H9 (cell line): ENCODE data around the gene PSMA3. TPM values are rescaled to one million over a fixed set of nuclear protein-coding genes. Genes with fewer than 3 reads are reported as not detected.

ENCODE experiments used
- DNase-seq: peaks from one replicate; pipeline ENCODE4 v3.0.0-alpha.2; 2017
- H2AFZ ChIP-seq: one replicate; pipeline ENCODE4 v1.6.1; 2013; ENCODE audit warnings: mild to moderate bottlenecking, low read length, control low read depth, moderate library complexity
- H2AK5ac ChIP-seq: 2 replicates; pipeline ENCODE4 v1.6.1; 2013; ENCODE audit warnings: low read length, control low read depth, mixed read lengths; ENCODE audit not compliant: insufficient read length
- H2BK120ac ChIP-seq: one replicate; pipeline ENCODE4 v1.6.1; 2013; ENCODE audit warnings: low read depth, mild to moderate bottlenecking, low read length, control low read depth, inconsistent platforms; ENCODE audit not compliant: poor library complexity, severe bottlenecking
- H2BK12ac ChIP-seq: 2 replicates; pipeline ENCODE4 v1.6.1; 2013; ENCODE audit warnings: low read length, control low read depth, mixed read lengths, low read depth; ENCODE audit not compliant: insufficient read length
- H2BK15ac ChIP-seq: 2 replicates; pipeline ENCODE4 v1.6.1; 2013; ENCODE audit warnings: low read depth, low read length, control low read depth
- H2BK20ac ChIP-seq: one replicate; pipeline ENCODE4 v1.6.1; 2013; ENCODE audit warnings: low read depth, mild to moderate bottlenecking, low read length, control low read depth, inconsistent platforms; ENCODE audit not compliant: poor library complexity, severe bottlenecking
- H2BK5ac ChIP-seq: 2 replicates; pipeline ENCODE4 v1.6.1; 2013; ENCODE audit warnings: low read length, control low read depth, mixed read lengths; ENCODE audit not compliant: insufficient read length
- H3K14ac ChIP-seq: 2 replicates; pipeline ENCODE4 v1.6.1; 2013; ENCODE audit warnings: low read length, control low read depth; ENCODE audit not compliant: insufficient read depth
- H3K18ac ChIP-seq: 2 replicates; pipeline ENCODE4 v1.6.1; 2013; ENCODE audit warnings: low read depth, mild to moderate bottlenecking, mixed read lengths, low read length, control low read depth; ENCODE audit not compliant: insufficient read length
- H3K23ac ChIP-seq: 2 replicates; pipeline ENCODE4 v1.6.1; 2013; ENCODE audit warnings: low read length, control low read depth, mixed read lengths, low read depth; ENCODE audit not compliant: insufficient read length
- H3K23me2 ChIP-seq: 2 replicates; pipeline ENCODE4 v1.6.1; 2013; ENCODE audit warnings: low read depth, mild to moderate bottlenecking, mixed read lengths, low read length, control low read depth; ENCODE audit not compliant: insufficient read length, poor library complexity, severe bottlenecking
- H3K27ac ChIP-seq: 2 replicates; pipeline ENCODE4 v1.5.1; 2013; ENCODE audit warnings: low read length, control low read depth, mixed read lengths, low read depth; ENCODE audit not compliant: insufficient read length
- H3K27me3 ChIP-seq: 2 replicates; pipeline ENCODE4 v1.6.1; 2013; ENCODE audit warnings: low read length, control low read depth, inconsistent platforms; ENCODE audit not compliant: insufficient read depth
- H3K4ac ChIP-seq: 2 replicates; pipeline ENCODE4 v1.6.1; 2013; ENCODE audit warnings: low read depth, mild to moderate bottlenecking, control low read depth, inconsistent platforms, low read length, moderate library complexity
- H3K4me1 ChIP-seq: 2 replicates; pipeline ENCODE4 v1.6.1; 2013; ENCODE audit warnings: low read length, control low read depth, inconsistent platforms; ENCODE audit not compliant: insufficient read depth
- H3K4me2 ChIP-seq: 2 replicates; pipeline ENCODE4 v1.6.1; 2013; ENCODE audit warnings: low read length, control low read depth, mixed read lengths; ENCODE audit not compliant: insufficient read length, insufficient read depth
- H3K56ac ChIP-seq: 2 replicates; pipeline ENCODE4 v1.6.1; 2013; ENCODE audit warnings: low read depth, mild to moderate bottlenecking, mixed read lengths, low read length, control low read depth; ENCODE audit not compliant: insufficient read length
- H3K79me1 ChIP-seq: 2 replicates; pipeline ENCODE4 v1.6.1; 2013; ENCODE audit warnings: low read depth, mild to moderate bottlenecking, moderate library complexity, low read length, control low read depth, inconsistent platforms; ENCODE audit not compliant: insufficient read depth, poor library complexity, severe bottlenecking
- H3K79me2 ChIP-seq: 2 replicates; pipeline ENCODE4 v1.6.1; 2013; ENCODE audit warnings: low read length, control low read depth, inconsistent platforms; ENCODE audit not compliant: insufficient read depth
- H3K9ac ChIP-seq: 2 replicates; pipeline ENCODE4 v1.6.1; 2013; ENCODE audit warnings: low read length, control low read depth, mixed read lengths; ENCODE audit not compliant: insufficient read length; ENCODE audit errors: extremely low read depth
- H3K9me3 ChIP-seq: one replicate; pipeline ENCODE4 v1.6.1; 2013; ENCODE audit warnings: low read depth, low read length, inconsistent platforms; ENCODE audit not compliant: control insufficient read depth
- H3T11ph ChIP-seq: one replicate; pipeline ENCODE4 v1.6.1; 2013; ENCODE audit warnings: mild to moderate bottlenecking, low read length, control low read depth, inconsistent platforms
- H4K20me1 ChIP-seq: one replicate; pipeline ENCODE4 v1.6.1; 2013; ENCODE audit not compliant: control insufficient read depth, insufficient read length, insufficient read depth
- H4K5ac ChIP-seq: 2 replicates; pipeline ENCODE4 v1.6.1; 2013; ENCODE audit warnings: low read depth, mild to moderate bottlenecking, mixed read lengths, low read length, control low read depth; ENCODE audit not compliant: insufficient read length
- H4K8ac ChIP-seq: replicated peaks from 2 replicates; pipeline ENCODE4 v1.6.1; 2013; ENCODE audit warnings: low read length, control low read depth, mixed read lengths, low read depth; ENCODE audit not compliant: insufficient read length
- H4K91ac ChIP-seq: 2 replicates; pipeline ENCODE4 v1.6.1; 2013; ENCODE audit warnings: low read depth, mild to moderate bottlenecking, moderate library complexity, mixed read lengths, low read length, control low read depth; ENCODE audit not compliant: insufficient read length
- H3K27ac Mint-ChIP-seq, 3 experiments: 2 replicates in 2 of 3; 3 replicates in 1 of 3; pipeline ENCODE4 v1.8.0; 2020 to 2021; ENCODE audit warnings: mixed read lengths in 3 of 3, mild to moderate bottlenecking in 1 of 3, moderate library complexity in 1 of 3
- H3K27me3 Mint-ChIP-seq: 2 replicates; pipeline ENCODE4 v1.8.0; 2021; ENCODE audit warnings: low read depth, mild to moderate bottlenecking, moderate library complexity, mixed read lengths
- H3K36me3 Mint-ChIP-seq, 3 experiments: 2 replicates in 2 of 3; 3 replicates in 1 of 3; pipeline ENCODE4 v1.8.0; 2020 to 2021; ENCODE audit warnings: low read depth in 3 of 3, mixed read lengths in 3 of 3; ENCODE audit not compliant: insufficient read depth in 1 of 3
- H3K4me1 Mint-ChIP-seq, 2 experiments: 2 replicates each; pipeline ENCODE4 v1.8.0; 2020; ENCODE audit warnings: mixed read lengths in 2 of 2
- H3K4me3 Mint-ChIP-seq, 2 experiments: 2 replicates in 1 of 2; 3 replicates in 1 of 2; pipeline ENCODE4 v1.8.0; 2020 to 2021; ENCODE audit warnings: mild to moderate bottlenecking in 2 of 2, mixed read lengths in 2 of 2, moderate library complexity in 1 of 2
- H3K9me3 Mint-ChIP-seq, 2 experiments: 2 replicates in 1 of 2; 3 replicates in 1 of 2; pipeline ENCODE4 v1.8.0; 2020; ENCODE audit warnings: mild to moderate bottlenecking in 2 of 2, mixed read lengths in 2 of 2, moderate library complexity in 1 of 2
- WGBS: extraction: QIAGEN DNeasy Blood & Tissue Kit; methylation state at CpG from one replicate; pipeline ENCODE4 v1.1.7; 2013; ENCODE audit warnings: missing lambda C conversion rate, low lambda C conversion rate, mixed read lengths; ENCODE audit not compliant: insufficient read length; ENCODE audit errors: extremely low coverage; 5-methylcytosine and 5-hydroxymethylcytosine counted together
- total RNA-seq: library from RNA; stranded (reverse); gene quantifications from 2 replicates; pipeline ENCODE4 v1.2.1, GENCODE V29; 2021
- TF ChIP-seq, protein P1 (sequence below): fragments of 200-600 bp; sonication (generic); conservative IDR thresholded peaks from 3 replicates; pipeline ENCODE4 v1.8.0; 2021; ENCODE audit warnings: antibody characterized with exemption, mild to moderate bottlenecking

Gene PSMA3
- total RNA-seq, 1 experiment from 2014 or later = 342 TPM

- Histone ChIP-seq H3T11ph (no peak overlapping the region), H3K4me1 (no peaks in the 10 kb centered on the region), H4K8ac (no peak overlapping the region), H2BK12ac (no peak overlapping the region), H2BK20ac (no peak overlapping the region), H2AK5ac (no peak overlapping the region), H4K20me1 (no peaks in the 10 kb centered on the region), H3K79me2 (peaks cover 10% of the 10 kb centered on the region; the same call in 1 of the 2 replicates), H2AFZ (no peak overlapping the region), H2BK120ac (no peak overlapping the region), H3K79me1 (no peaks in the 10 kb centered on the region), H3K27me3 (no peaks in the 10 kb centered on the region), H2BK5ac (no peak overlapping the region), H3K9me3 (no peaks in the 10 kb centered on the region), H3K27ac (no peak overlapping the region), H3K4me2 (no peak overlapping the region), H3K4ac (no peak overlapping the region), H3K23me2 (peaks cover 4% of the 10 kb centered on the region), H4K91ac (no peak overlapping the region), H3K14ac (no peak overlapping the region), H3K18ac (no peak overlapping the region), H3K9ac (no peak overlapping the region), H3K23ac (no peak overlapping the region), H3K56ac (no peak overlapping the region), H4K5ac (no peak overlapping the region), H2BK15ac (no peak overlapping the region)
- no peak for DNase-seq
- Mint-ChIP-seq H3K27me3 (no peaks in the 10 kb centered on the region), H3K4me1 (peaks cover 6 to 12% of the 10 kb centered on the region in 2 experiments), H3K9me3 (no peaks in the 10 kb centered on the region; a peak in 1 of 5 replicates), H3K4me3 (no peak overlapping the region), H3K36me3 (peaks cover 13 to 25% (median 20%) of the 10 kb centered on the region in 3 experiments), H3K27ac (no peak overlapping the region; a peak in 1 of 7 replicates)
- no CpG with 5 or more reads among the region's 3 CpGs for WGBS
- TF ChIP-seq, protein P1, sequence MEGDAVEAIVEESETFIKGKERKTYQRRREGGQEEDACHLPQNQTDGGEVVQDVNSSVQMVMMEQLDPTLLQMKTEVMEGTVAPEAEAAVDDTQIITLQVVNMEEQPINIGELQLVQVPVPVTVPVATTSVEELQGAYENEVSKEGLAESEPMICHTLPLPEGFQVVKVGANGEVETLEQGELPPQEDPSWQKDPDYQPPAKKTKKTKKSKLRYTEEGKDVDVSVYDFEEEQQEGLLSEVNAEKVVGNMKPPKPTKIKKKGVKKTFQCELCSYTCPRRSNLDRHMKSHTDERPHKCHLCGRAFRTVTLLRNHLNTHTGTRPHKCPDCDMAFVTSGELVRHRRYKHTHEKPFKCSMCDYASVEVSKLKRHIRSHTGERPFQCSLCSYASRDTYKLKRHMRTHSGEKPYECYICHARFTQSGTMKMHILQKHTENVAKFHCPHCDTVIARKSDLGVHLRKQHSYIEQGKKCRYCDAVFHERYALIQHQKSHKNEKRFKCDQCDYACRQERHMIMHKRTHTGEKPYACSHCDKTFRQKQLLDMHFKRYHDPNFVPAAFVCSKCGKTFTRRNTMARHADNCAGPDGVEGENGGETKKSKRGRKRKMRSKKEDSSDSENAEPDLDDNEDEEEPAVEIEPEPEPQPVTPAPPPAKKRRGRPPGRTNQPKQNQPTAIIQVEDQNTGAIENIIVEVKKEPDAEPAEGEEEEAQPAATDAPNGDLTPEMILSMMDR = no peak
These were observed 56.8 kb downstream of the PSMA3 start for GRCh38 chr14:58301416-58301815.
